ENCODE data around the gene CHRM1. TPM values are rescaled to one million over a fixed set of nuclear protein-coding genes. Genes with fewer than 3 reads are reported as not detected.
A peak's percentile ranks its signal among the peaks of the same experiment; 100 is the strongest.

CHRM1 gene
- total RNA-seq, 2 experiments from 2014 or later, result not detected

- Mint-ChIP-seq H3K27ac (peak overlapping the region; percentile 54), H3K27me3 (no peaks in the 10 kb centered on the region), H3K4me3 (peak overlapping the region; percentile 12), H3K36me3 (peaks cover 76% of the 10 kb centered on the region), H3K9me3 (ENCODE audit: low read depth) (no peaks in the 10 kb centered on the region), H3K4me1 (peaks cover 45% of the 10 kb centered on the region)
- CTCF ChIA-PET, result interaction anchor here (0.6 to 4.8 kb wide), 6 partner anchors 9 to 98 kb away, joined by 3 to 29 read pairs (median 6); partner anchors contain the start of gene TMEM179B
- no peak for DNase-seq
- no peak for ATAC-seq
Measured at GRCh38 chr11:62885137-62885750, 35.9 kb downstream of the CHRM1 start.

- H3K36me3 Mint-ChIP-seq, result peaks cover 68% of the 10 kb centered on the region
Measured at GRCh38 chr11:62883673-62884072, 37.5 kb downstream of the CHRM1 start.

GRCh38 chr11:62882788-62883501 lies 38.2 kb downstream of the CHRM1 start:
- ATAC-seq, result no peak

More at GRCh38 chr11:62883673-62884072, 37.5 kb downstream of the CHRM1 start:
- DNase-seq, result no peak
- H3K27me3 Mint-ChIP-seq, result no peaks in the 10 kb centered on the region
- H3K27ac Mint-ChIP-seq, result peak overlapping the region; percentile 100
- H3K4me1 Mint-ChIP-seq, result peaks cover 50% of the 10 kb centered on the region
- H3K4me3 Mint-ChIP-seq, result peak overlapping the region; percentile 96
- ATAC-seq, result no peak
- CTCF ChIA-PET, result interaction anchor here (1.5 to 4.8 kb wide), 3 partner anchors 11 to 96 kb away, joined by 5 to 29 read pairs (median 7); partner anchors contain the start of gene TMEM179B
- H3K9me3 Mint-ChIP-seq (ENCODE audit: low read depth), result no peaks in the 10 kb centered on the region

GRCh38 chr11:62882431-62882749 lies 38.8 kb downstream of the CHRM1 start:
- peaks cover 50% of the 10 kb centered on the region for H3K4me1 Mint-ChIP-seq
- H3K9me3 Mint-ChIP-seq (ENCODE audit: low read depth), result no peaks in the 10 kb centered on the region
- no peaks in the 10 kb centered on the region for H3K27me3 Mint-ChIP-seq
- H3K4me3 Mint-ChIP-seq, result peak overlapping the region; percentile 96
- peak overlapping the region; percentile 100 for H3K27ac Mint-ChIP-seq
- peaks cover 56% of the 10 kb centered on the region for H3K36me3 Mint-ChIP-seq
- DNase-seq (no peak), ATAC-seq (no peak)
- CTCF ChIA-PET, result interaction anchor here (0.9 to 4.8 kb wide), 10 partner anchors 11 to 1811 kb away, joined by 3 to 43 read pairs (median 6); partner anchors contain the start of genes TMEM179B and TUT1

More at GRCh38 chr11:62882788-62883501, 38.2 kb downstream of the CHRM1 start:
- Mint-ChIP-seq H3K4me1 (peaks cover 50% of the 10 kb centered on the region), H3K4me3 (peak overlapping the region; percentile 96), H3K9me3 (ENCODE audit: low read depth) (no peaks in the 10 kb centered on the region), H3K27me3 (no peaks in the 10 kb centered on the region), H3K27ac (peak overlapping the region; percentile 100), H3K36me3 (peaks cover 62% of the 10 kb centered on the region)
- CTCF ChIA-PET, result interaction anchor here (1.4 to 4.8 kb wide), 6 partner anchors 10 to 97 kb away, joined by 3 to 43 read pairs (median 18); partner anchors contain the start of gene TMEM179B
- no peak for DNase-seq

GRCh38 chr11:62881579-62882430 lies 39.4 kb downstream of the CHRM1 start:
- peak overlapping the region; percentile 100 for H3K27ac Mint-ChIP-seq
- H3K9me3 Mint-ChIP-seq (ENCODE audit: low read depth), result no peaks in the 10 kb centered on the region
- DNase-seq (peak; percentile 98), ATAC-seq (peak; percentile 71)
- peak overlapping the region; percentile 96 for H3K4me3 Mint-ChIP-seq
- CTCF ChIA-PET, result interaction anchor here (0.7 to 4.8 kb wide), 27 partner anchors 11 to 1812 kb away, joined by 3 to 43 read pairs (median 4); partner anchors contain the start of genes C11orf98, CSKMT, NXF1 and STX5
- peaks cover 53% of the 10 kb centered on the region for H3K36me3 Mint-ChIP-seq
- H3K4me1 Mint-ChIP-seq, result peaks cover 46% of the 10 kb centered on the region
- H3K27me3 Mint-ChIP-seq, result no peaks in the 10 kb centered on the region

- H3K4me3 Mint-ChIP-seq, result peak within 1 kb of the TSS; percentile 96
- H3K27ac Mint-ChIP-seq, result peak within 1 kb of the TSS; percentile 100
- H3K27me3 Mint-ChIP-seq, result no peaks in the 10 kb centered on the region
- H3K4me1 Mint-ChIP-seq, result peaks cover 45% of the 10 kb centered on the region
- CTCF ChIA-PET, result interaction anchor here (0.6 to 4.8 kb wide), 33 partner anchors 8 to 1813 kb away, joined by 3 to 43 read pairs (median 3); partner anchors contain the start of genes C11orf98, CSKMT, NXF1 and STX5
- H3K36me3 Mint-ChIP-seq, result peaks cover 47% of the 10 kb centered on the region
- peak; percentile 94 for DNase-seq
- H3K9me3 Mint-ChIP-seq (ENCODE audit: low read depth), result no peaks in the 10 kb centered on the region
- peak; percentile 85 for ATAC-seq
Measured at GRCh38 chr11:62880803-62881578, 40.2 kb downstream of the CHRM1 start, which contains the start of gene SLC3A2. SLC3A2 (plus strand) TSS chr11:62880896; CDS start chr11:62881024, 128 bp downstream.

- no peaks in the 10 kb centered on the region for H3K27me3 Mint-ChIP-seq
- no peaks in the 10 kb centered on the region for H3K9me3 Mint-ChIP-seq (ENCODE audit: low read depth)
- ATAC-seq, result peak; percentile 2
- H3K4me3 Mint-ChIP-seq, result peak overlapping the region; percentile 96
- no peak for DNase-seq
- H3K27ac Mint-ChIP-seq, result peak overlapping the region; percentile 100
- H3K4me1 Mint-ChIP-seq, result peaks cover 39% of the 10 kb centered on the region
- H3K36me3 Mint-ChIP-seq, result peaks cover 41% of the 10 kb centered on the region
- CTCF ChIA-PET, result interaction anchor here (0.8 to 4.8 kb wide), 16 partner anchors 24 to 289 kb away, joined by 3 to 43 read pairs (median 5); partner anchors contain the start of genes C11orf98, CSKMT, TMEM179B and TTC9C
Measured at GRCh38 chr11:62880231-62880802, 40.8 kb downstream of the CHRM1 start.

GRCh38 chr11:62879235-62879978 lies 41.8 kb downstream of the CHRM1 start:
- Mint-ChIP-seq H3K27ac (peak overlapping the region; percentile 100), H3K36me3 (peaks cover 34% of the 10 kb centered on the region), H3K27me3 (no peaks in the 10 kb centered on the region), H3K9me3 (ENCODE audit: low read depth) (no peaks in the 10 kb centered on the region), H3K4me1 (peaks cover 32% of the 10 kb centered on the region), H3K4me3 (peak overlapping the region; percentile 96)
- CTCF ChIA-PET, result interaction anchor here (0.9 to 4.4 kb wide), 4 partner anchors 16 to 247 kb away, joined by 3 to 43 read pairs (median 4); partner anchors contain the start of gene TMEM179B
- ATAC-seq (no peak), DNase-seq (no peak)

- Mint-ChIP-seq H3K36me3 (peaks cover 9% of the 10 kb centered on the region), H3K9me3 (ENCODE audit: low read depth) (no peaks in the 10 kb centered on the region), H3K27me3 (no peaks in the 10 kb centered on the region), H3K27ac (no peak overlapping the region), H3K4me3 (no peak overlapping the region), H3K4me1 (peaks cover 11% of the 10 kb centered on the region)
- CTCF ChIA-PET, result no interaction called here
- ATAC-seq (no peak), DNase-seq (no peak)
Measured at GRCh38 chr11:62876712-62877111, 44.5 kb downstream of the CHRM1 start.

- DNase-seq, result no peak
- H3K27ac Mint-ChIP-seq, result no peak overlapping the region
- ATAC-seq, result no peak
- H3K27me3 Mint-ChIP-seq, result no peaks in the 10 kb centered on the region
- CTCF ChIA-PET, result interaction anchor here (1.3 to 1.5 kb wide), 3 partner anchors 18 to 30 kb away, joined by 3 to 4 read pairs (median 4); no protein-coding TSS in a partner anchor
- no peaks in the 10 kb centered on the region for H3K9me3 Mint-ChIP-seq (ENCODE audit: low read depth)
- peaks cover 11% of the 10 kb centered on the region for H3K4me1 Mint-ChIP-seq
- peaks cover 7% of the 10 kb centered on the region for H3K36me3 Mint-ChIP-seq
- no peak overlapping the region for H3K4me3 Mint-ChIP-seq
Measured at GRCh38 chr11:62875698-62876478, 45.3 kb downstream of the CHRM1 start.

- CTCF ChIA-PET, result interaction anchor here (0.6 to 1.5 kb wide), 4 partner anchors 17 to 307 kb away, joined by 3 to 4 read pairs (median 4); no protein-coding TSS in a partner anchor
- Mint-ChIP-seq H3K36me3 (peaks cover 5% of the 10 kb centered on the region), H3K27ac (no peak overlapping the region), H3K27me3 (no peaks in the 10 kb centered on the region), H3K9me3 (ENCODE audit: low read depth) (no peaks in the 10 kb centered on the region), H3K4me1 (peaks cover 4% of the 10 kb centered on the region), H3K4me3 (no peak overlapping the region)
- DNase-seq, result no peak
- no peak for ATAC-seq
Measured at GRCh38 chr11:62874851-62875250, 46.3 kb downstream of the CHRM1 start.
